ENCODE results near the gene TTC39B.

TTC39B gene

GRCh38 chr9:15278091-15278687, 28.8 kb downstream of the TTC39B start:
- H3F3A ChIP-seq (ENCODE audit: insufficient read depth, low read length), result no peaks in the 10 kb centered on the region
- H3K27me3 ChIP-seq (replicated peaks; ENCODE audit: insufficient read depth, low read length), result no peaks in the 10 kb centered on the region
- H2AFZ ChIP-seq (ENCODE audit: low read length), result no peak overlapping the region
- H3K4me2 ChIP-seq (ENCODE audit: low read depth, low read length), result no peak overlapping the region
- no peaks in the 10 kb centered on the region for H3K4me1 ChIP-seq (ENCODE audit: low read length)
- H3K9ac ChIP-seq (ENCODE audit: low read length), result no peak overlapping the region
- no peaks in the 10 kb centered on the region for H3K9me2 ChIP-seq (replicated peaks; ENCODE audit: insufficient read depth, low read length)
- no peaks in the 10 kb centered on the region for H3K79me2 ChIP-seq (ENCODE audit: low read length)
- DNase-seq, result no peak
- TF ChIP-seq EZH2 (optimal IDR thresholded peaks at IDR 0.05; ENCODE audit: low read depth, low read length) (no peak), EZH2phosphoT487 (IDR thresholded peaks at IDR 0.05; ENCODE audit: low read length) (no peak), CTCF (IDR thresholded peaks at IDR 0.05; ENCODE audit: low read length) (no peak)
- no peaks in the 10 kb centered on the region for H3K36me3 ChIP-seq (replicated peaks; ENCODE audit: insufficient read depth, low read length)
- no peak overlapping the region for H3K27ac ChIP-seq (ENCODE audit: low read length)
- H4K20me1 ChIP-seq (ENCODE audit: insufficient read depth, low read length), result no peaks in the 10 kb centered on the region
- no peak overlapping the region for H3K4me3 ChIP-seq (ENCODE audit: low read length)
- no peaks in the 10 kb centered on the region for H3K9me3 ChIP-seq (replicated peaks; ENCODE audit: insufficient read depth, low read length)

GRCh38 chr9:15277400-15278090, 29.5 kb downstream of the TTC39B start:
- H3K4me3 ChIP-seq (ENCODE audit: low read length), result no peak overlapping the region
- no peak overlapping the region for H3K4me2 ChIP-seq (ENCODE audit: low read depth, low read length)
- H2AFZ ChIP-seq (ENCODE audit: low read length), result no peak overlapping the region
- no peaks in the 10 kb centered on the region for H3K36me3 ChIP-seq (replicated peaks; ENCODE audit: insufficient read depth, low read length)
- H3F3A ChIP-seq (ENCODE audit: insufficient read depth, low read length), result no peaks in the 10 kb centered on the region
- H3K79me2 ChIP-seq (ENCODE audit: low read length), result no peaks in the 10 kb centered on the region
- no peaks in the 10 kb centered on the region for H4K20me1 ChIP-seq (ENCODE audit: insufficient read depth, low read length)
- H3K9me3 ChIP-seq (replicated peaks; ENCODE audit: insufficient read depth, low read length), result no peaks in the 10 kb centered on the region
- no peaks in the 10 kb centered on the region for H3K4me1 ChIP-seq (ENCODE audit: low read length)
- TF ChIP-seq EZH2phosphoT487 (IDR thresholded peaks at IDR 0.05; ENCODE audit: low read length) (no peak), CTCF (IDR thresholded peaks at IDR 0.05; ENCODE audit: low read length) (peak; percentile 23; the same call in 1 of the 2 replicates)
- no peaks in the 10 kb centered on the region for H3K9me2 ChIP-seq (replicated peaks; ENCODE audit: insufficient read depth, low read length)
- no peak overlapping the region for H3K27ac ChIP-seq (ENCODE audit: low read length)
- H3K9ac ChIP-seq (ENCODE audit: low read length), result no peak overlapping the region
- no peak for DNase-seq
- no peaks in the 10 kb centered on the region for H3K27me3 ChIP-seq (replicated peaks; ENCODE audit: insufficient read depth, low read length)

- TF ChIP-seq EZH2phosphoT487 (IDR thresholded peaks at IDR 0.05; ENCODE audit: low read length), result no peak
- TF ChIP-seq EZH2 (optimal IDR thresholded peaks at IDR 0.05; ENCODE audit: low read depth, low read length), result no peak
- no peak for TF ChIP-seq CTCF (IDR thresholded peaks at IDR 0.05; ENCODE audit: low read length)
- Histone ChIP-seq H3K79me2 (ENCODE audit: low read length) (no peaks in the 10 kb centered on the region), H3K9ac (ENCODE audit: low read length) (no peak overlapping the region), H3K27ac (ENCODE audit: low read length) (no peak overlapping the region), H3K27me3 (replicated peaks; ENCODE audit: insufficient read depth, low read length) (no peaks in the 10 kb centered on the region), H2AFZ (ENCODE audit: low read length) (no peak overlapping the region), H3K4me2 (ENCODE audit: low read depth, low read length) (no peak overlapping the region), H3K4me1 (ENCODE audit: low read length) (no peaks in the 10 kb centered on the region), H3K9me2 (replicated peaks; ENCODE audit: insufficient read depth, low read length) (no peaks in the 10 kb centered on the region), H3K4me3 (ENCODE audit: low read length) (no peak overlapping the region), H3K36me3 (replicated peaks; ENCODE audit: insufficient read depth, low read length) (no peaks in the 10 kb centered on the region), H3F3A (ENCODE audit: insufficient read depth, low read length) (no peaks in the 10 kb centered on the region), H3K9me3 (replicated peaks; ENCODE audit: insufficient read depth, low read length) (no peaks in the 10 kb centered on the region), H4K20me1 (ENCODE audit: insufficient read depth, low read length) (no peaks in the 10 kb centered on the region)
- DNase-seq, result no peak
These were observed 30.6 kb downstream of the TTC39B start for GRCh38 chr9:15276328-15276938.

Measured in MM.1S (cell line).